Pancreas (tissue), 10 donors: ENCODE data around the gene PSMF1. TPM values are rescaled to one million over a fixed set of nuclear protein-coding genes. Genes with fewer than 3 reads are reported as not detected.
A peak's percentile ranks its signal among the peaks of the same experiment; 100 is the strongest.

Experiments used
- ATAC-seq, 4 donors: fragments of 200-7000 bp; cut with Tn5 transposase; one replicate each; pipeline versions ENCODE4 v1.8.0 to v1.9.1; 2020; ENCODE audit warnings: mild to moderate bottlenecking in 4 of 4, moderate library complexity in 4 of 4
- DNase-seq, 6 donors: peaks; one replicate each; pipeline ENCODE4 v3.0.0-alpha.2; 2020
- FAIRE-seq: peaks from 2 replicates; lab custom pipeline; 2012; peaks lifted over from hg19 to GRCh38; lab: Jason Lieb, UNC
- H3K27ac ChIP-seq, 4 donors: fragments of 200-600 bp; sonication (generic); 1 replicate in 3 of 4; 2 replicates in 1 of 4; pipeline versions ENCODE4 v1.5.0 to v1.8.0; 2020
- H3K27me3 ChIP-seq, 4 donors: fragments of 200-600 bp; one replicate each; pipeline ENCODE4 v1.8.0; 2021
- H3K36me3 ChIP-seq, 3 donors: fragments of 200-600 bp; sonication (generic) in 1 of 3; one replicate each; pipeline versions ENCODE4 v1.5.0 to v1.8.0; 2020 to 2021
- H3K4me1 ChIP-seq, 3 donors: fragments of 200-600 bp; one replicate each; pipeline ENCODE4 v1.8.0; 2021
- H3K4me3 ChIP-seq, 4 donors: fragments of 200-600 bp; sonication (generic) in 2 of 4; one replicate each; pipeline versions ENCODE4 v1.5.0 to v1.8.0; 2020 to 2021
- H3K9me3 ChIP-seq, 4 donors: fragments of 200-600 bp; one replicate each; pipeline ENCODE4 v1.8.0; 2021
- CTCF ChIP-seq, 4 donors: fragments of 200-600 bp; sonication (generic) in 3 of 4; IDR thresholded peaks; one replicate each; pipeline versions ENCODE4 v1.5.0 to v1.8.0; 2021; ENCODE audit warnings: antibody characterized with exemption in 4 of 4
- WGBS, 2 donors: extraction: QIAGEN DNeasy Blood & Tissue Kit; methylation state at CpG; one replicate each; pipeline ENCODE4 v1.1.7; 2013; 5-methylcytosine and 5-hydroxymethylcytosine counted together
- intact Hi-C, 3 donors: fragments of 100-400 bp; cut with DNase I; formaldehyde crosslinking; loops; one replicate each; pipeline versions ENCODE4 v1.11.1 to v1.14.2; 2022
- polyA plus RNA-seq, 2 donors: library from polyadenylated mRNA; stranded (reverse); fragments of 200-250 nt; gene quantifications; one replicate each; pipeline ENCODE4 v1.2.3, GENCODE V29; 2013
- total RNA-seq, 6 donors: library from RNA; stranded (reverse); fragmentation: NEBNext Ultra II Directional in 4 of 6; extraction: Animal tissue kit (Norgen Biotek cat#: 25700) in 4 of 6; gene quantifications; one replicate each; pipeline versions ENCODE4 v1.2.1 to v1.2.4, GENCODE V29; 2021 to 2023
- donor health status: healthy with polysubstance abuse.
- donor health status: DM: no; HTN: no; CAD: no; lungs with moderate emphysema.
- donor health status: DM: no; HTN: no; CAD: no.
- donor health status: control.
- donor health status: control.
- donor health status: Bipolar disorder and iron deficiency.
- donor health status: DM: yes; HTN: yes; CAD: no.
- donor health status: DM: no; HTN: no; CAD: no.
- donor health status: DM: no; HTN: no; CAD: no.
- donor health status: DM: yes; HTN: yes; CAD: no.

The PSMF1 gene, protein sequence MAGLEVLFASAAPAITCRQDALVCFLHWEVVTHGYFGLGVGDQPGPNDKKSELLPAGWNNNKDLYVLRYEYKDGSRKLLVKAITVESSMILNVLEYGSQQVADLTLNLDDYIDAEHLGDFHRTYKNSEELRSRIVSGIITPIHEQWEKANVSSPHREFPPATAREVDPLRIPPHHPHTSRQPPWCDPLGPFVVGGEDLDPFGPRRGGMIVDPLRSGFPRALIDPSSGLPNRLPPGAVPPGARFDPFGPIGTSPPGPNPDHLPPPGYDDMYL
- total RNA-seq = 100 to 1,000 TPM in 1 of 6 donors, 10 to 100 TPM in 5; 71.9 to 114 (median 84.1) TPM
- 10 to 100 TPM; 17.8 to 43.4 TPM for polyA plus RNA-seq

GRCh38 chr20:1118336-1119127 is at the start of gene PSMF1:
TSS of gene PSMF1 (plus strand) at chr20:1118602. CDS start at chr20:1118774, 172 bp downstream.
- Histone ChIP-seq H3K36me3 (no peaks in the 10 kb centered on the region), H3K4me3 (peak within 1 kb of the TSS; percentile 67 to 97 (median 84)), H3K9me3 (no peaks in the 10 kb centered on the region), H3K27ac (peak within 1 kb of the TSS; percentile 39 to 73 (median 59)), H3K4me1 (peaks cover 12 to 42% (median 20%) of the 10 kb centered on the region in 3 donors), H3K27me3 (no peaks in the 10 kb centered on the region)
- 1% methylated on average over 56 to 62 of the region's 62 CpGs for WGBS, 2 donors
- intact Hi-C loops = no loop called here
- no peak for TF ChIP-seq CTCF (IDR thresholded peaks at IDR 0.05)
- peak; percentile 98 to 99 (median 98) for ATAC-seq
- peak; percentile 91 to 99 (median 96) for DNase-seq
- no peak for FAIRE-seq

DNA sequence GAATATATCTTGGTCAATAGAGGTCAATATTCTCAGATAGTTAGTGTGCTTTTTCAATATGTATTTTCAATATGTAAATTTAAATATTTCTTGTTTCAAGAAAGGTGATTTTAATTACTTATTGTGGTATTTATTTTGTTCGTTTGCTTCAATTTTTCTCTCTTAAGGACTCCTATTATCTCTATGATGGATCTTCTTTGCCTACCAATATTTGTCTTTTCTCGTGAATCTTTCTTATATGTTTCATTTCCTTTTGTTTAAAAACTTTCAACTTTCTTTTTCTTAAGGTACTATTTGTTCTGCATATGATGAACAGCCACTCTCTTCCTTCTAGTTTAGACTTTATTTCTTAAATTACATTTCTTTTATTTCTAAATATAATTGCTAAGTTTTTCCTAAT is 46.1 kb upstream of the PSMF1 start:
- no peak overlapping the region for H3K4me3 ChIP-seq
- ATAC-seq = no peak
- H3K9me3 ChIP-seq = no peaks in the 10 kb centered on the region
- FAIRE-seq = no peak
- H3K27me3 ChIP-seq = no peaks in the 10 kb centered on the region
- no peak for DNase-seq
- 79 to 82% methylated on average over 2 of the region's 2 CpGs for WGBS, 2 donors
- no peak for TF ChIP-seq CTCF (IDR thresholded peaks at IDR 0.05)
- H3K36me3 ChIP-seq = no peaks in the 10 kb centered on the region
- H3K27ac ChIP-seq = no peak overlapping the region
- H3K4me1 ChIP-seq = no peaks in the 10 kb centered on the region
- intact Hi-C loops = no loop called here

DNA sequence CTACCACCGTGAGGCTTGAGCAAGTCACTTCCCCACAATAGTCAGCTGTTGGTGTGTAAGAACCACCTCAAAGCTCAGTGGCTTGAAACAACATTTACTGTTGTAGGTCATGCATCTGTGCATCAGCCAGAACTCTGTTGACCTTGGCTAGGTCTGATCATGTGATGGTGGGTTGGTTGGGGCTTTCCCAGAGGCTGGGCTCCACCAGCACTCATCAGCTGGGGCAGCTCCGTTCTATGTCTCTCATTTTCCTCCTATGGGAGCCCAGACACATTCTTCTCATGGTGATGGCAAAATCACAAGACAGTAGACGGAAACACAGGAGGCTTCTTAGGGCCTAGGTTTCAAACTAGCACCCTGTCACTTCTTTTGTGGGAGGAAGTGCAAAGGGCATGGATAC is 42.8 kb upstream of the PSMF1 start:
- no peaks in the 10 kb centered on the region for H3K9me3 ChIP-seq
- no peaks in the 10 kb centered on the region for H3K27me3 ChIP-seq
- FAIRE-seq = no peak
- no peaks in the 10 kb centered on the region for H3K36me3 ChIP-seq
- H3K4me1 ChIP-seq = no peaks in the 10 kb centered on the region
- WGBS, 2 donors = 89 to 94% methylated on average over 3 of the region's 3 CpGs
- no peak for DNase-seq
- TF ChIP-seq CTCF (IDR thresholded peaks at IDR 0.05) = no peak
- peak in 1 of 4 donors; percentile 54 for ATAC-seq
- intact Hi-C loops = no loop called here
- no peak overlapping the region for H3K4me3 ChIP-seq
- H3K27ac ChIP-seq = no peak overlapping the region

DNA sequence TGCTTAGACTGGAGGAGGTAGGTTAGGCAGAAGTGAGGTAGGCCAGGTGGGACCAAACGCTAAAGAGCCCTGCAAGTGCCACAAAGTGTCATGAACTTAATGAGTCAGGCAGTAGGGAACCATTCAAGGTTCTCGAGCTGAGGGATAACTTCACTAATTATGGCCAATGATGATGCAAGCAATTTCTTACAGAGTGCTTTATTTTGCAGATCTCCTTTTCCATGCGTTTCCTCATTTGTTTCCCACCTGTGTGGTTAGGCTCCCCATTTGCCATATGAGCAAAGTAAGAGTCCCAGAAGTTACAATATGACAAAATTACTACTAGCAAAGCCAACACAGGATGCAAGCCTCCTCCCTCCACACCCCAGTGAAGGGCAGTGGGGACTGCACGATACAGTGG is 36.5 kb upstream of the PSMF1 start:
- DNase-seq (no peak), FAIRE-seq (no peak), ATAC-seq (no peak)
- Histone ChIP-seq H3K4me1 (no peaks in the 10 kb centered on the region), H3K27me3 (no peaks in the 10 kb centered on the region), H3K27ac (no peak overlapping the region), H3K4me3 (no peak overlapping the region), H3K36me3 (no peaks in the 10 kb centered on the region), H3K9me3 (no peaks in the 10 kb centered on the region)
- WGBS, 2 donors = 91 to 92% methylated on average over 4 of the region's 4 CpGs
- intact Hi-C loops = no loop called here
- TF ChIP-seq CTCF (IDR thresholded peaks at IDR 0.05) = no peak
